ENCODE measurements around the gene BLID. TPM values are rescaled to one million over a fixed set of nuclear protein-coding genes. Genes with fewer than 3 reads are reported as not detected.

The BLID gene
- total RNA-seq, 4 donors from 2014 or later: 1.7 to 6.5 (median 5.8) TPM

DNA sequence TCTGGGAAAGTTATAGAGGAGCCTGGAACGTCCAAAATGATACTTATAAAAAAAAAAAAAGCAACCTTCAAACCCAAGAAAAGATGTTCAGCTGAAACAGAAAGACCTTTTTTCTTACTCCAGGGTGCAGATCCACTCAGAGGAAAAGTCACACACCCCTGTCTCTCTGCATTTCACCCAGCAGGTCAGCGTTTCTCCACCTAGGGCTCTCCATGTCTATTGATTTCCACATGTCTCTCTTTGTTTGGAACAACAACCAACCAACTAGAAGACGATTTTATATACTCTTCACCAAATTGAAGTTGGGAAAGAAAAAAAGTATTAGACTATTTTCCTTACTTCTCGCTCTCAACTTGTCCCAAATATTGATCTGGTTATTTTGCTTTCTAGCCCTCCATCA, 42.2 kb upstream of the BLID start:
- ATAC-seq (ENCODE audit: low FRiP score) (no peak), DNase-seq (ENCODE audit: low spot score) (no peak)
- TF ChIP-seq, protein P1, sequence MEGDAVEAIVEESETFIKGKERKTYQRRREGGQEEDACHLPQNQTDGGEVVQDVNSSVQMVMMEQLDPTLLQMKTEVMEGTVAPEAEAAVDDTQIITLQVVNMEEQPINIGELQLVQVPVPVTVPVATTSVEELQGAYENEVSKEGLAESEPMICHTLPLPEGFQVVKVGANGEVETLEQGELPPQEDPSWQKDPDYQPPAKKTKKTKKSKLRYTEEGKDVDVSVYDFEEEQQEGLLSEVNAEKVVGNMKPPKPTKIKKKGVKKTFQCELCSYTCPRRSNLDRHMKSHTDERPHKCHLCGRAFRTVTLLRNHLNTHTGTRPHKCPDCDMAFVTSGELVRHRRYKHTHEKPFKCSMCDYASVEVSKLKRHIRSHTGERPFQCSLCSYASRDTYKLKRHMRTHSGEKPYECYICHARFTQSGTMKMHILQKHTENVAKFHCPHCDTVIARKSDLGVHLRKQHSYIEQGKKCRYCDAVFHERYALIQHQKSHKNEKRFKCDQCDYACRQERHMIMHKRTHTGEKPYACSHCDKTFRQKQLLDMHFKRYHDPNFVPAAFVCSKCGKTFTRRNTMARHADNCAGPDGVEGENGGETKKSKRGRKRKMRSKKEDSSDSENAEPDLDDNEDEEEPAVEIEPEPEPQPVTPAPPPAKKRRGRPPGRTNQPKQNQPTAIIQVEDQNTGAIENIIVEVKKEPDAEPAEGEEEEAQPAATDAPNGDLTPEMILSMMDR (IDR thresholded peaks at IDR 0.05): no peak

DNA sequence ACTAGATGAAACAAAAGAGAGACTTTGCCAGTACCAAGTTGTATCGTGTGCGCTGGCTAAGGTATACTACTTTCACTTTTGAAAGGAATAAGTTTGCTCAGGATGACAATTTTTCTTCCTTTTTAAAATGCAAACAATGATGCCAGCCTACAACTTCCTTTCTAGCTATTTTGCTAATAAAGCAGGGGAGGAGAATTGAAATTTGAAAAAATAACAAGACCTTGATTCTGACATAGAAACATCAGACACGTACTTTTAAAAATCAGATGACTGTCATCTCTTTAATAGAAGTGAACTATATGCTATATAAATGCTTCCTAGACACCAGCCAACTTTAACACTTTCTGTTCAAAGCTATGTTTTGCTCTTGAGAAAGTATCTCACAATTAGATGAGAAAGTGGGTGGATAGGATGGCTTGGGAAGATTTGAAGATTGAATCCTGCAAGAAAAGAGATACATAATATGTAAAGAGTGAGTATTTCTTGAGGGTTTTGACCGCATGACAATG, 41.7 kb upstream of the BLID start:
- ATAC-seq (ENCODE audit: low FRiP score): no peak
- DNase-seq (ENCODE audit: low spot score): no peak
- TF ChIP-seq, protein P1 (IDR thresholded peaks at IDR 0.05): no peak

DNA sequence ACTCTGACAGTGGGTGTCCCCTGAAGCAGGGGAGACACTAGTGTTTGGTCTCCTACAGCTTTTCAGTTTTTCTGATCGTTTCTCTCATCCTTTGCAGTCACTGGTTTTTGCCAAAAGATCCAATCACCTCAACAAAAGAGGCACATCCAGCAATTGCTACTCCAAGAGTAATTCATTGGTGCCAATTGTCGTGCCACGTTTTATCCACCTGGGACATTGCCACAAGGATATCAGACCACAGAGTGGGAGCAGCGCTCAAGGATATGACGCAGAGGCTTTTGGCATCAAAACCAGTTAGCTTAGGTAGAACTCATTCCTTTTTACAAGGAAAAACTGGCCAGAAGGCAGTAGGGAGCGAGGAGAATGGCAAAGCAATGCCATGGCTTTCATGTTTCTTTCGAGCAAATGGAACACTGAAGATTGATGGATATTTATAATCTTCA, 40.9 kb upstream of the BLID start:
- no peak for DNase-seq (ENCODE audit: low spot score)
- TF ChIP-seq, protein P1 (IDR thresholded peaks at IDR 0.05): no peak
- ATAC-seq (ENCODE audit: low FRiP score): peak; percentile 27

DNA sequence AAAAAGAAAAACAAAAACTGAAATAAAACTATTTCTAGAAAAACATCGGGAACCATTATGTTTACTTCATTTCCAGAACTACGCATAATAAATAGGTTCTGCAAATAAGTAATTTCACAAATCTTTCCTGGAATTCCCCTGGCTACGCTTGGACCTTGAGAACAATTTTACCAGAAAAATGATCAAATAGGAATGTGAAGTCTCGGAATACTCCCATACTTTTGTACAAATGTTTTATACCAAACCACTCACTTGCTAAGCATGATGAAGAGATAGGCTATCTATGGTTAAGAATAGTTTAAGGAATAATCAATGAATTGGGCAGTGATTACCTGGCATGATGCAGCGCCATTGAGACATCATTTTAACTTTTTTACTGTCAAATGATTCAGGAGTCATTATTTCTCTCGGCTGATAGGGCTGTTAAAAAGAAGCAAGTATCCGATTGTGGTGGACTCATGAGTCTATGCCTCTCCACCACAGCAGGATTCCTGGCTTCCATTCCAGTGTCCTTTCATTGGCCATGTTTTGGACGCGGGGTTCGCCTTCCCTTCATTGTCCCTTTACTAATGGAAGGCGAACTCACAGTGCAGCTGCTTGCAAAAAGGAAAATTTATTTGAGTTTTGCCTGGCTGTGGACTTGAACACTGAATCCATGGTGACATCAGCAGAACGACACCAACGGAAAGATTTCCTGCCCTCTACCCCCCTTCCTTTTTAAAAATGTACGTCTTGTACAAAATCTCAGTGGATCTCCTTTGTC, 39.9 kb upstream of the BLID start:
- TF ChIP-seq, protein P1 (IDR thresholded peaks at IDR 0.05): no peak
- ATAC-seq (ENCODE audit: low FRiP score): peak; percentile 6
- no peak for DNase-seq (ENCODE audit: low spot score)

DNA sequence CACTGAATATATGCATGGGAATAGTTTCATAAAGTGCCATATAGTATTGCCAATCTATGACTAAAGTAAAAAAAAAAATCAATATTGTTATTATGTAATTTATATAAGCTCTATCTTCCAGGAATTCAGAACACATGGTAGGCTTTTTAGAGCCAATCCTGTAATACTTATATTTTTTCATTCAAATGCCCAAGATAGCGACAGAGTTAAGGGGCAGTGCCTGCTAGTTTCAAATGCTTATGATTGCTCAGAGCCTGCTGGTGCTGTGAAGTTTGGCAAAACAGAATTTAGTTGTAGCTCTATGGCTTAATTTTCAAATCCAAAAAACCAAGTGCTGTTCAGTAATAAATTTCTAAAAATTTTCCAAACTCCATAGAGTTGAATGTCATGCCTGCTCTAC, 39.0 kb upstream of the BLID start:
- ATAC-seq (ENCODE audit: low FRiP score) (no peak), DNase-seq (ENCODE audit: low spot score) (no peak)
- TF ChIP-seq, protein P1 (IDR thresholded peaks at IDR 0.05): no peak

DNA sequence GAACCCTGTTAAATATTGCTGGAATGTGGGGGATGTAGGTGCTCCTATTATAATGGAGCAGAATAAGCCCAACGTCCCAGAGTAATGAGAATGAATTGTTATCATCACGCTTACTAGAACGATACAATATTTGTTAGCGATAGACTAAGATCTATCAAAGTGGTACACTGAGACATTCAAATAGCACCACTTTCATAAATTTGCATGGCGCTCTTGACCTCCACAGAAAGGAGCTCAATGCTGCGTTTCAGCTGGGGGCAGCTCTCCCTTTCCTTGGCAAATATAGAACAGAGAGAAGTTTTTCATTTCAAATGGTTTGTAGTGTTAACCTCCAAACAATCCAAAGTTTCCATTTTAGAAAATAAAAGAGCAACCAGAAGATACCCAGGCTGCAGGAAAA, 38.2 kb upstream of the BLID start:
- TF ChIP-seq, protein P1 (IDR thresholded peaks at IDR 0.05): no peak
- ATAC-seq (ENCODE audit: low FRiP score) (no peak), DNase-seq (ENCODE audit: low spot score) (no peak)

DNA sequence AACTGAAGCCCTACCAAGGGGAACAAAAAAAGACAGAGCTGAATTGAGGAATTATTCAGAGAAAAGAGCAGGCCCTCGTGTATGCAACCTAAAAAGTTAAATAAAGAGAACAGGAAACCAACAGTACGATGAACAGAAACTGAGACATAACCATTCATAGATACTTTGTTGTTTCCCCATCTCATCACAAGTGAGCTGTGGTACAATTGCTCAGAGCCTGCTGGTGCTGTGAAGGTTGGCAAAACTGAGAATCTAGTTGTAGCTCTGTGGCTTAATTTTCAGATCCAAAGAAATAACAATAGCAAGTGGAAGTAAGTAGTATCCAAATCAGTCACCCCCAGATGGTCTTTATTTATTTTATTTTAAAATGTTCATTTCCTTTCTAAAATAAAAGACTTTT, 37.7 kb upstream of the BLID start:
- DNase-seq (ENCODE audit: low spot score) (no peak), ATAC-seq (ENCODE audit: low FRiP score) (no peak)
- TF ChIP-seq, protein P1 (IDR thresholded peaks at IDR 0.05): no peak

All from omental fat pad (tissue), 4 donors.